Stimulated activated CD8-positive, alpha-beta memory T cell treated with anti-CD3 and anti-CD28 coated beads, Interleukin-2, amount 100 ng/mL, for 48 hours (primary cell): ENCODE measurements around the gene MACROD2.

Experiments
- DNase-seq, 2 donors: peaks; one replicate each; pipeline ENCODE4 v3.0.0-alpha.2; 2020; ENCODE audit warnings: low read depth in 2 of 2

Gene MACROD2

DNA sequence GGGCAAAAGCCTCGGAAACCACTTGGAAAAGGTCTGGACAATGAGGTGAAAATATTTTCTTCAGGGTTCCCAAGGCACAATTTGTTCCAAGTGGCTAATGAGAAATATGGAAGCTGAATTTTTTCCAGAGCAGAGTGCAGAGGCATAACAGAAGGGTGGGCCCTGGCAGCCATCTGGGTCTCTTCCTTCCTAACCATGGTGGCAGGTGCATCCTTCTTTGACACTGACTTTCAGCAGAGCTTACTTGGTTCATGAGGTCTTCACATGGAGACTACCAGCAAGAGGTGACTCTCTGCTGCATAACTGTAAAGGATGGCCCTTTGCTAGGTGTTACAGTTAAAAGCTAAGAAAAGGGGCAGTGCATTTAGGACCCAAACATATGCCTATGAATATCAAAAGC is 2055.1 kb downstream of the MACROD2 start:
- no peak for DNase-seq

DNA sequence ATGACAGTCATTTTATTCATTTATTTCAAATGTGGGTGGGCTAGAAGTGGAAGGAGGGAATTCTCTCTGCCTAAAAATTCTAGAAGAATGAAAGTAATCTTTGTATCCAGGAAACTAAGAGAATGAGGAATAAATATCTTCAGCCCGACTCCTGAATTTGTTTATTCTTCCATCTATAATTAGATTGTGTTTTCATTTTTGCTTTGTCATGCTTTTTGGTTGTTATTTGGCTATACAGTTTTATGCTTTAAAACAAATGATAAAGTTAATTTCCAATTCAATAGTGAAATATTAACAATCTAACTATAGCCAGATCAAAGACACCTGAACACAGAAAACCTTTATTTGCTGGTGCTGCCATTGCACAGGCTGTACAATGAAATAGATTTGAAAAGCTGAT is 2056.7 kb downstream of the MACROD2 start:
- no peak for DNase-seq

DNA sequence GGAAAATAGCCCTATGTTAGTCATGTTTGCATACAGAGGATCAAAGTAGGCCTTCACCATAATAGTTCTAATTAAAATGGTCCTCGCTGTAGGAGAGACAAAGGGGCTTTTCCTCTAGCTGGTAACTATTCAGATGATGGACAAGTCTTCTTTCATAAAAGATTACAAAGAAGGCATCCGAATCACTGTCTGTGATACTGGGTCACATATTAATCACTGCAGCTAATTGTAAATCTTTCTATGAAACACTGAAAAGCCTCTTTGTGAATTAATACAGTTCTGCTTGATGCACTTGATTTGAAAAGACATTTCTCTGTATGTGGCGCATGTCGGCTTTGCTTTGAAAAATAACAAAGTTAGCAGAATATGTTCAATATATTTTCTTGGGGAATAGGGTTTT is 2057.1 kb downstream of the MACROD2 start:
- no peak for DNase-seq

DNA sequence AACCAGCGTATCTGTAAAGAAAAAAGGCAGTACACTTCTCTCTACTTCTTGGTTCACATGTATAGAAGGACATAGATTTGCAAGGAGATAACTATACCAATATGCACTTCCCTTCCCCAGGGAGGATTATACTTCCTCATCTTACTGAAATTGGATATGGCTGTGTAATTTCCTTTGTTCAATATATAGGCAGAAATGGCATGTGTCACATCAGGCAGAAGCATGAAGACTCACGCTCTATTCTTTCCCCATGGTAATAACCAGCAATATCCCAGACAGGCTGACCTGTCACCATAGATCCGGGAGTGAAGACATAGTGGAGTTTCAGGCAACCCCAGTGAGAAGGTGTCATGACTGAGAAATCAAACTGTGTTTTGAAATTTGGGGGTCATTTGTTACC is 2059.7 kb downstream of the MACROD2 start:
- no peak for DNase-seq

DNA sequence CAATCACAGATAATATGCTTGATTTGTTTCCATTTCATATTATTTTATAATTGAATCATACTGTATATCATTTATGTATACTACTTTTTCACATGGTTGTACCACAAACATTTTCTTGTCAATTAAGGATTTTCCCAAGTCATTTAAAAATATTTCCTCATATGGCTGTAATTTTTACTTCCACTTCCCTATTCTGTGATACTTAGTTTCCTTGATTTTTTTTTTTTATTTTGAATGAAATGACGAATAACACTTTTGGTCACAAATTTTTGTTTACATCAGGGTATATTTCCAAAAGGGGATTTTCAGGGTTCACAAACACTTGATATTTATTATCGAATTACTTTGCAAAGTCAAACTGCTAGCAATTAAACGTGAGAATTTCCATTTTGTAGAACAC is 2062.3 kb downstream of the MACROD2 start:
- no peak for DNase-seq

DNA sequence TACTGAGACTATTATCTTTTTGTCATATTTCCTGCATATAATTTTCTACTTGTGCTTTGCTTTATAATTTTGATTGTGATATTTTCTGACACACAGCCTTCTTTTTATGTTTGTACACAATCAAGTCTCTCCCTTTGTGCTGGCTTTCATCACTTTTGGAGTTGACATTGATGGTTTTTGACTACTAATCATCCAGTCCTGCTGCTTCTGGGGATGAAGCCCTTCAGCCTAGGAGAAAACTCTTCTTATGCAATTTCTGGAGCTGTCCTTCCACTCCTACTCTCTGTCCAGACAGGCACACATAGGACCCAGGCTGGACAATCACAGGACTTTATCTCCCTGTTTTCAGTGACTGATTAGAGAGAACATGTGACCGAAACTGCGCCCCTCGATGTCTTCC is 2063.0 kb downstream of the MACROD2 start:
- DNase-seq: no peak

DNA sequence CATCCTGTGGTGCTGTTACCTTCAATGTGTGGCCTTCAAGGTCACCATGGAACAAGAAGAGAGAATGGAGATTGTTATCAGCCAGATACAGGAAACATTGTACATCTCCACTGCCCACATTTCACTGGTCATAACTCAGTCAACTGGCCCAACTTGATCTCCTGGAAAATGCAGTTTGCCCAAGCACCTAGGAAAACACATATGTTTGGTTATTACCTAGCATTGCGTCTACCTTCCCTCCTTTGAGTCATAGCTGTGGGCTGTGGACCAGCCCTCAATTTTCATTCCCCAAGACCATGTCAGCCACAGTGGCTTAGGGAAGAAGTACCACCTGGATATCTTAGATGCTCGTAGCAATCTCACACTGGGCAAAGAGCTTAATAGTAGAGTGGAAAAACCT is 2064.5 kb downstream of the MACROD2 start:
- no peak for DNase-seq

DNA sequence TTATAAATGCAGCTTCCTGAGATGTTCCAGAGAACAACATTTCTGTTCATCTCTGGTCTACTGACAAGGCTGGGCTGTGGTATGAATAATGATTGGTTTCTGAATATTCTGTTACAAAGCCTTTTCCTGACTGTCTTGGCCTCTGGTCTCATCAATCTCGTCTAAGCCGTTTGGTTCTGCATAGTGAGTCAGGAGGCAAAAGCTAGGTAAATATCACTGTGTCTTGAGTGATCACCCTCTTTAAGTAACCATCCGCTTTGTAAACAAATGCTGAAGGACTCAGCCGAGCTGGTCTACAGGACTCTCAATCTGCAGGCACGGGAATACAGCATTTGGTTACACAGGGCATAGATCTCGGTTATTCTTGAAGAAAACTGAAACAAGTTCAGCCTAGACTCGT is 2066.0 kb downstream of the MACROD2 start:
- no peak for DNase-seq

DNA sequence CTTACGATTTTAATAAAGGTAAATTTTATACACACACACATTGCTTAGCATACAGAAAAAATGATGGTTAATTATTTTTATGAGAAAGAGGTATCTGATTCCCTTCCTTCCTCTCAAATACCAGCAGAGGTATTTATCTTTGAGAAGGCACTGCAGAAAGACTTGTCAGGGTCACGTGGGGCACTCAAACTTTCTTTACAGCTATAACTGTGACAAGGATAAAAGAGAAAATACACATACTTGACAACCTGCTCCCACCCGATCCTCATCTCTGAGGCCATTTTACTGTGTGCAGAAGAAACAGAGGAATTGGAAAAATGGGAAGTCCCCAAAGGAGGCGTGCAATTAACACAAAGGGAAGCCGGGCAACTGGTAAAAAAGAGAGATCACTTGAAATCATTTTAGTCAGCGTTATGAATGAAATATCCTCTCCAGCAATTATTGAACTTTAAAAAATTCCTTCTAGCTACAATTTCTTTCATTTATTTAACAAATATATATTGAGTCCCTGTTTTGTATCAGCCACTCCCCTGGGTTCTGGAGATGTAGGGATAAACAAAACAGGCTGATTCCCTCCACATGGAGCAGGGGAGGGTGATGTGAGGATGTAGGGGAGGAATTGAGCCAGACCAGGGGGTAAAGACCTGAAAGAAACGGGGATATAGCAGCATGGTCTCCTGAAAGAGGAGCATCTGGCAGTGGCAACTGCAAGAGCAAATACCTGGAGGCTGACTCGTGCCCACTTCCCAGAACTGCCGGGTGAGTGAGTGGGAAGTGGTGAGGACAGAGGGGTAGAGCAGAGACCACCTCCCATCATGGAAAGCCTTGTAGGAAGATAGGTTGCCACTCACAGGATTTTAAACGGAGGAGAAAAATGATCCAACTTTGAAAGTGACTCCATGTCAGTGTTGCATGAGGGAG is 2067.6 kb downstream of the MACROD2 start:
- no peak for DNase-seq

DNA sequence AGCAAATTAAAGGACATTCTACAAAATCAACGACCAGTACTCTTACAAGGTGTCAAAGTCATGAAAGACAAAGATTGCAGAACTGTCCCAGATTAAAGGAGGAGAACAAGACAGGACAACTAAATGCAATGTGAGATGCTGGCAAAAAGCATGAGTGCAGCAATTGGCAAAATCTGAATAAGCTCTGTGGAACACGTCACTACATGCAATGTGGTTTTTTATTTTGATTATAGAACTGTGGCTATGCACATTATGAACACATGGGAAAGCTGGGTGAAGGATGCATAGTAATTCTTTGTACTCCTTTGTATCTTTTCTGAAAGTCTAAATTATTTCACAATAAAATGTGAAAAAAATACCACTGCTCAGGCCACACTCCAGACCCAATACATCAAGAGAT is 2068.6 kb downstream of the MACROD2 start:
- no peak for DNase-seq

DNA sequence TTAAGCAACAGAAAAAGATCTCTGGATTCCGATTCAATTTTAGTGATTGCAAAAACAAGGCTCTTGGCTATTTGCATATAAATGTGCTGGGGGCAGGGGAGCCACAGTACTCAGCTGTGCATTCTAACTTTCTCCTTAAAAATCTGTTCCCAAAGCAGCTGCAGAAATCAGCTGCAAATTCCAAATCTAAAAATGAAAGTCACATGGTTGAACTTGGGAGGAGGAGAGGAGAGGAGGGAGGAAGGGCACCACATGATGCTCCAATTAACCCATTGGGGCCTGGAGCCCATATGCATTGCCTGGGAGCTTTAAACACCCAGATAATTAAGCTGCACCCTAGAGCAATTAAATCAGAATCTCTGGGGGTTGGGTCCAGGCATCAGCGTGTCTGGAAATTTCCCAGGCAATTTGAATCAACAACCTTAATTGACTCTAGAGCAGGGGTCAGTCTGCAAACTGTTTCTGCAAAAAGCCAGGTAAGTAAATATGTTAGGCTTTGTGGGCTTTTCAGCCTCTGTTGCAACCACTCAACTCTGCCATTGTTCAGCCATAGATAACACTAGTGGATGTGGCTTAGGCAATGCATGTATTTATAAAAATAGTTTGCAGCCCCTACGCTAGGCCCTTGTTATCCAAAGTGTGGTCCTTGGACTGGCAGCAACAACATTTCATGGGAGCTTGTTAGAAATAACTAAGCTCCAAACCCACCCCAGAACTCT is 2069.8 kb downstream of the MACROD2 start:
- no peak for DNase-seq

DNA sequence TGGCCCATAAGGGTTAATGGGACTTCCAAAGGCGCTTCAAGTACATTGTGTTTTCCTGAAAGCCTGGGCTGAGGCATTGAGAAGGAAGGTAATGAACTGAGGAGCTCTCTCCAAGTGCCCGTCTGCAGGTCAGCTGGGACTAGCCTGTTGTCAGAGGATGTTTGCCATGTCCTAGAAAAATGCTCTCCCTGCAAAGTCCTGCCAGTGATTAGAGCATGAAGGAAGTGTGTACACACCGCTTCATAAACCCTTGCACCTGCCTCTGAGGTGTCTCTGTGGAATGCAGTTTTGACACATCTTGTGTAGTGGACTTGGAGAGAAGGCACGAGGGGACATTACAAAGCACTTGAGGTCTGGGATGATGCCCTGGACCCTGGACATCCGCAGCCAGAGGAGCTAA is 2071.3 kb downstream of the MACROD2 start:
- no peak for DNase-seq

DNA sequence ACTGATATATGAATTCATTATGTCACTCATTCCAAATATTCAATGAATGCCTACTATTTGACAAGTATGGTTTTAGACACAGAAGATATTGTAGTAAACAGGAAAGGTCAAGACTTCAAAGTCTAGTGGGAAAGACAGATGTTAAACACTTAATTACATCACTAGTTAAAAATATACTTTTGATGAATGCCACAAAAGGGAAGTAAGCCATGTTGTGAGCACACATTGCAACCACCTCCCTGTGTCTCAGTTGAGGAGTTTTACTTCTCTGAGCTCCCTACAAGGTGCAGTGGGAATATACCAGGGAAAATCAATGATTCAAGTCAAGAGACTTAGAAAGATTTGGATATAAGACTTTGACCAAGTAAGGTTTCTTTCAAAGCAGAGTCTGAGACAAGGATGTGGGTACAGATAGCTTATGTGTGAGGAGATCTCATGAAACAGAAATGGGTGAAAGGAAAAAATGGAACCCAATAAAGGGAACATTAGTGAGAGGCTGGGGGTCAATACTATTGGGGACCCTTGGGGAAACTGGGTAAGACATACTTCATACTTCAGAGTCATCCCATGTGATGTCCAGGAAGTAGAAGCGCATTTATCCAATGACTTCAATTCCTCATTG is 2074.2 kb downstream of the MACROD2 start:
- no peak for DNase-seq

DNA sequence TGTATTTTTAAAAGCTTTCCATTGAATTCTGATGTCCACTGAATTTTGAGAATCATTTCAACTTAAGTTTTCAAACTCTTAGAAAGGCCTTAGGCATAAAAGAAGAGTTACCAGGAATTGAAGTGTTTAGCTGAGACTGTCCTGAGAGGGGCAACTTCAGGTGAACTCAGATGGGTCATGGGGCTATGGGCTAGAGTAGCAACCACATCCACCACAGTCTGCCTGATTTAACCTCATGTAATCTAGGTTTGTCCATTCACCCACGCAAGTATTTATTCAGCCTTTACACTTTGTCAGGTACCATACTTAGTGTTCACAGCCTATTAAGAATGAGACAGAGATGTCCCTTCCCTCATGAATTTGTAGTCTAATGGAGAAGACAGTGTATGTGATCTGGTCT is 2076.9 kb downstream of the MACROD2 start:
- DNase-seq: no peak

DNA sequence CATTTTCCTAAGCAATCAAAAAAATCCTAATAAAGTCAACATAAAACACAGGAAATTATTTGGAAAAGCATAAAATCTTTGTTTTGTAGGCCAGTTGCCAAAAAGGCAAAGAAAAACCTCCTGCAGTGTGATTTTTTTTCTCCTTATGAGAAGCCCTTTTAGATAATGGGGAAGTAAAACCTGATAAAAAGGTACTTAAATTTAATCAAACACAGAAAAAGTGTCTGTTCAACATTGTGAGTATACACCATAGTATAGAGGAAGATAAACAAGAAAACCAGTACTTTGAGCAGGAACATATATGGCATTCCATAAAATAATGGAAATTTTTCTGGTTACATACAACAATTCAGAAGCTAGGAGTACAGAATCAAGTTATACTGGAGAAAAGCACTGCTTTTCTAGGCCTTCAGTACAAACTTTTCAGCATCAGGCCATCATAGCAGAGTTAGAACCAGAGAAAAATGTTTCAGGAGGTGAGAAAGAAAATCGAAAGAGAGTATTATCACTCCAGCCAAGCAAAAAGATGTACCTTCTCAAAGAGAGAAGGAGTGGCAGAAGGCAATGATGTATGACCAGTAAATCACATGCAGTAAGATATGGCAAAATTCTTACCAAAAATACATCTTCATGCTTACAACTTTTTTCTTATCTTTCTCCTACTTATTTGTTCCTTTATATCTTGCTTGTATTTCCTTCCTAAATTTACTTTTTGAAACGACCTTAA is 2083.0 kb downstream of the MACROD2 start:
- no peak for DNase-seq

DNA sequence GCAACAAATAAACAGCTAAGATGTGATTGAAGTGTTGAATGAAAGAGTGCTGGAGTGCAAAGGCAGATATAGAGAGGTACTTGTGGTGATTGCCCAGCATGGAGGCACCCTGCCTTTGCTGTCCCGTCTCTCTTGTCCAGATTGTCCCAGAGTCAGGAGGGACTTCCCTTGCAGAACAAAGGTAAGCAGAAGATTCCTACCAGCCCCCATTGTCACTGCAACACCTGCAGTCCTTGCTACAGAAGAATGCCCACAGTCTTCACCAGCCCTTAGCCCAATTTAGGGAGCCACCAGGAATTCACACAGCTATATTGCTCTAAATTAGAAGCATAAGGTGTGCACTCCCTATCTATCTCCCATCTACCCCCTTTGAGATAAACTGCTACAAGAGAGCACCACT is 2086.1 kb downstream of the MACROD2 start:
- DNase-seq: no peak

DNA sequence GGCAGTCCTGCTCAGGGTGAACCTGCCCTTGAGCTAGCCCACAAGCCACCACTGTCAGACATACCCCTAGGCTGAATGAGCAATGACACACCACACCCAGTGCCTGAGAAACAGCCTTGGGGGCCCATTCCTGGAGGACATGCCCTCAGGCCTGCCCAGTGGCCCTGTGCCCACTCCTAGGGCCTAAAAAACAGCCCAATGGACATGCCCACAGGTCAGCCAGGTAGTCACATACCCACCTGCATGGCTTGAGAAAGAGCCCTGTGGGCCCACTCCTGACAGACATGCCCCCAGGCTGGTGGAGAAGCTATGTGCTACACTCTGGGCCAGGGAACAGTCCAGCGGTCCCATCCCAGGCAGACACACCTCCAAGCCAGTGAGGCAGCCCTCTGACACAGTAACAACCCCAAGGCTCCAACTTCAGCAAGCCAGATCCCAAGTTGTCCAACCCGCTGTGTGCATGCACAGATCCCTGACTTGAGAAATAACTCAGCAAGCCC is 2086.8 kb downstream of the MACROD2 start:
- no peak for DNase-seq

DNA sequence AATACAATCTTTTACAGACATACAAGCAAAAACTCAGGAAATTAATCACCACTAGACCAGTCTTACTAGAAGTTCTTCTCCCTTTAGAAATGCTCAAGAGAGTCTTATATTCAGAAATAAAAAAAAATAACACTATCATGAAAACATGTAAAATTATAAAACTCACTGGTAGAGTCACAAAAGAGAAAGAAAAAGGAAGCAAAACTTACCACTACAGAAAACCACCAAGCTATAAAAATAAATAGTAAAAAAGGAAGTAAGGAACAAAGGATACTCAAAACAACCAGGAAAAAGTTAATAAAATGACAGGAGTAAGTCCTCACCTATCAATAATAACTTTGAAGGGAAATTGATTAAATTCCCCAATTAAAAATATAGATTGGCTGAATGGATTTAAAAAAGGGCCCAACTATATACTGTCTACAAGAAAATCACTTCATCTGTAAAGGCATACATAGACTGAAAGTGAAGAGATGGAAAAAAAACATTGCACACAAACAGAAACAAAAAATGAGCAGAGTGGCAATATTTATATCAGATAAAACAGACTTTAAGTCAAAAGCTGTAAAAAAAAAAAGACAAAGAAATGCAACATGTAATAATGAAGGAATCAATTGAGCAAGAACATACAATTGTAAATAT is 2088.4 kb downstream of the MACROD2 start:
- no peak for DNase-seq

DNA sequence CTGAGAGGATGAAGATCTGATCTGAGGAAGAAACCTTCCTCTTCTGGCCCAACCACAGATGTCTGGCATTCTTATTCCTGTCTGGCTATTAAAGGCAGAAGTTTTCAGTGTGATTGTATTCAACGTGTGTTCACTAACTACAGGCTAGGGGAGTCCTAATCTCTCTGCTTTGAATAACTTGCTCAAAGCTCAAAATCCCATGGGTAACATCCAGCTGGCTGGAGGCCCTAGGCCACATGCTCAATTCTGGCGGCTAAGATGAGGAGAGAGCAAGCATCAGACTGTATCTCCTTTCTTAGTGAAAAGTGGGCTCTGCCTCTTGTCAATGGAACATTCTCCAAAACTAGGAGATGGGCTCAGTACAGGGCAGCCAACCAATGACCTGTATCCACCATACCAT is 2099.9 kb downstream of the MACROD2 start:
- DNase-seq: no peak

DNA sequence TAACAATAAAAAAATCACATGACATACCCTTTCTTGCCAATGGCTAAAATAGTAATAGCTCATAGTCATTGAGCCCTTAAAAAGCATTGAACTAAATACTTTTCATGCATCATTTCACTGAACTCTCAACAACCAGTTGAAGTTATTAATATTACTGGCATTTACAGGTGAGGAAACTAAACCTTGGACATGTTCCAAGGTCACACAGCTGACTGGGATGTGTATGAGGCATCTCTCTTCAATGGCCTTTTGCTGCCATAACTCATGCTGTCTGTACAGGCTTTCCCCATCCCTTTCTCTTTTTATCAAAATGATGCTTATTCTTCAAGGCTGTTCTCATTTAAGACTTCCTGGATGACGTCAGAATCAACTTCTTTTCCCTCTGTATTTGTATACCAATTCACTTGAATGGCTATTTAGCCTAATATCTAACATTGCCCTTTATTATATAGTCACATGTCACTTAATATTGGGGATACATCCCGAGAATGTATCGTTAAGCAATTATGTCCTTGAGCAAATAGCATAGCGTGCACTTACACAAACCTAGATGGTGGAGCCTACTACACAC is 2101.5 kb downstream of the MACROD2 start:
- DNase-seq: no peak

DNA sequence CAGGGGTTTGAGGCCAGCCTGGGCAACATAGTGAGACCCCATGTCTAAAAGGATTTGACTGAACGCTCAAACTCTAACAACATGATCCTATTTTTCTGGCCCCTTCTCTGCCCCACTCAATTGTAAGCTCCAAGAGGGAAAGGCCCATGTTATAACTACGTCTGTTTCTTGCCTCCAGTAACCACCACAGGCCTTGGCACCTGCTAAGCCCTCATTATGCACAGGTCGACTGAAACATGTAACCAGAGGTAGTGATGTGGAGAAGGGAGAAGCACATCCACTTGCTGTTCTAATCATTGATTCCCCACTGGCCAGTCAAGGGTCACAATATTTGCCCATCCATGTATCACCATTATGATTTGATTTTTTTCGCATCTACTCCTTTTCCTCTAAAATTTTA is 2102.5 kb downstream of the MACROD2 start:
- no peak for DNase-seq
